NCI-H128 (cell line): ENCODE data around the gene BIRC7.

Experiments
- DNase-seq: peaks from one replicate; lab custom pipeline; 2025; ENCODE audit not compliant: unreplicated experiment; lab: John Stamatoyannopoulos, UW

BIRC7 gene

GRCh38 chr20:63262836-63263235 lies 27.1 kb downstream of the BIRC7 start:
- DNase-seq, result no peak

DNA sequence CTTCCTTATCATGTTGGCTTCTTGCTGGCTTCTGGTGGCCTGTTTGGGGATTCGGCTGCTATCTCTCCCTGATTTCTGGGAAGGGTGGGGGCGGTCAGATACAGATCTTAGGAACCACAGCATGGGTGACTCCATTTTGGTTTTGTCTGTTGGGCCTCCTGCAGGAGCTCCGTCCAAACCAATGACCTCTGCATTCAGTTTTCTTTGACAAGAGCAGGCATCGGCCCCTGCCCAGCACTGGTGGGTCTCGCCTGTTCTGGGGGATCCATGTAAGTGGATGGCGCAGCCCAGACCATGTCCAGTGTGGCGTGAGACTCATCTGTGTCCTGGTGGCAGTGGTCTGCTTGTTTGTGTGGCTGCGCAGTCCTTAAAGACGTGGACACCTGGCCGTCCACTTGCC lies 28.3 kb downstream of the BIRC7 start:
- DNase-seq, result no peak

GRCh38 chr20:63264519-63264918 lies 28.8 kb downstream of the BIRC7 start:
- DNase-seq, result no peak

- no peak for DNase-seq
Measured at GRCh38 chr20:63265891-63266515, 30.3 kb downstream of the BIRC7 start.

DNA sequence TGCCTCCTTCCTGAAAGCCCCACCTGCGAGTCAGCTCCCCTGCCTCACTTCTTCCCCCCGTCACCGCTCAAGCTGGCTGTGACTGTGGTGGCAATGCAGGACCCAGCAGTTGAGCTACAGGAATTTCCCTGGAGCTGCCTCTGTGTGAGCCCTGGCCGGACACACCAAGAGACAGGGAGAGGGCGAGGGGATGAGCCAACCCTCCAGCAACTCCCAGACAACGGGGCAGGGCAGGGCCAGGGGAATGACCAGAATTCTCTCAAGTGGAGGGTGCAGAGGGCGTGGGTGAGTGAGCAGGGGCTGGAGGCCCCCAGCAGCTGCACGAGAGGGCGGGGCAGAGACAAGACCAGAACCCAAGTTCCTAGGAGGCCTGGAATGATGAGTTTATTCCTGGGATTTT lies 32.0 kb downstream of the BIRC7 start:
- DNase-seq, result no peak

DNA sequence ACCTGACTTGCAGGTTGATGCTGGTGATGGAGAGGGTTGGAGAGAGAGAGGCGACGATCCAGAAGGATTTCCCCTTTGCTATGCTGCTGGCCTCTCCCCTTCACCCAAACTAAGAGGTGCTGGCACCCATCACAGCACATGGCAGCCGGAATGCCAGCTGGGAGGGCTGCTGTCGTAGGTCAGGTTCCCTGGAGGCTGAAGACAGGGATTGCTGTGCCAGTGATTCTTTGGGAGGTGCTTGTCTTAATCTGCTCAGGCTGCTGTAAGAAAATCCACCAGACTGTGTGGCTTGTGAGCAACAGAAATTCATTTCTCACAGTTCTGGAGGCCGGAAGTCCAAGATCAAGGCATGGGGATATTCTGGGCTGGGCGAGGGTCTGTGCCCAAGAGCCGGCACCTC lies 32.6 kb downstream of the BIRC7 start:
- no peak for DNase-seq

- no peak for DNase-seq
Measured at GRCh38 chr20:63268671-63269439, 33.1 kb downstream of the BIRC7 start.

GRCh38 chr20:63269724-63270123 lies 34.0 kb downstream of the BIRC7 start:
- DNase-seq, result no peak

DNA sequence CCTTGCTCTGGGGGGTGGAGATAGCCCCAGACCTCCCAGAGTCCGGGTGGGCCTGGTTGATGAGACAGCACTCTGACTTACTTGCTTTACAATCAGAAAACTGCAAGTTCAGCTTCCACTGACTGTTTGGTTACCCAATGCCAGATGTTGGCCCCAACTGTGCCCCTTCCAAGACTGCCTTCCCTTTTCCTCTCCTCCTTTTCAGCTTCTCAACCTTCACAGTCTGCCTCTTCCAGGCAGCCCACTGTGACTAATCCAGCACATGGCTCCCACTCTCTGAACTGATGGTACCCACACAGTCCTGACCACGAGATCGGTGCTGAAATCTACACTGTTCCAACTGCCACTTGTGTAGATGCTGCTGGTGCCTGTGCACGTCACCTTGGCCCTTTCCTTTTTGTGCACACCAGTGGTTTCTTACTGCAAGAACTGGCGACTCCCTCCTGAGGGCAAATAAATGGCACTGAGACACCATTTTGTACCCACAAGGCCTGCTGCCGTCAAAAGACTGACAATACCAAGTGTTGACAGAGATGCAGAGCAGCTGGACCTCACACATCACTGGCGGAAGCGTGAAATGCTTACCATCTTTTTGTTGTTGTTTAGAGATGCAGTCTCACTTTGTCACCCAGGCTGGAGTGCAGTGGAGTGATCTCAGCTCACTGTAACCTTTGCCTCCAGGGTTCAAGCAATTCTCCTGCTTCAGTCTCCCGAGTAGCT lies 35.1 kb downstream of the BIRC7 start:
- DNase-seq, result no peak

- DNase-seq, result peak; percentile 72
Measured at GRCh38 chr20:63272105-63273058, 36.7 kb downstream of the BIRC7 start, which contains the start of gene ARFGAP1. Gene ARFGAP1 (plus strand): TSS chr20:63272813. CDS start chr20:63275581, 2,768 bp downstream.

DNA sequence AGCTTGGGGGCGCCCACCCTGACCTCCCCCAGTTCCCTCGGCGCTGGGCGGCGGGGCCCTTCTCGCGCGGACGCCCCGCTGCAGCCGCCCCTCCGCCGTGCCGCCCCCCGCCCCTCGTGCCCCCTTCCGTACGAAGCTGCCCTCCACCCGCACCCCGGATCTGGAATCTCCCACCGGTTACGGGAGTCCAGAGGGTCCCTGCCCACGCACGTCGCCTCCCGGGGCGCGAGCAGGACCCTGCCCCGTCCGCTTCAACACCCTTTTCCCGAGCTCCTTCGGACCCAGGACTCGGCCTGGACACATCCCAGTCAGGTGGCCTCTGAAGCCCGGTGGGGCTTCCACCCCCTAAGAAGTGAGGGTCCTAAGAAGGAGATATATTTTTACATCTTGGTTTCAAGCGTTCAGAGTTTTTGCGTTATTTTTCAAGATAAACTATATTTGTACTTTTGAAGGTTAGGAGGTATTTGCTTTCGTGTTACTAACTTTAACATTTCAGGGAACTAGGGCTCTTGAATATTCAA lies 37.4 kb downstream of the BIRC7 start:
- DNase-seq, result no peak

DNA sequence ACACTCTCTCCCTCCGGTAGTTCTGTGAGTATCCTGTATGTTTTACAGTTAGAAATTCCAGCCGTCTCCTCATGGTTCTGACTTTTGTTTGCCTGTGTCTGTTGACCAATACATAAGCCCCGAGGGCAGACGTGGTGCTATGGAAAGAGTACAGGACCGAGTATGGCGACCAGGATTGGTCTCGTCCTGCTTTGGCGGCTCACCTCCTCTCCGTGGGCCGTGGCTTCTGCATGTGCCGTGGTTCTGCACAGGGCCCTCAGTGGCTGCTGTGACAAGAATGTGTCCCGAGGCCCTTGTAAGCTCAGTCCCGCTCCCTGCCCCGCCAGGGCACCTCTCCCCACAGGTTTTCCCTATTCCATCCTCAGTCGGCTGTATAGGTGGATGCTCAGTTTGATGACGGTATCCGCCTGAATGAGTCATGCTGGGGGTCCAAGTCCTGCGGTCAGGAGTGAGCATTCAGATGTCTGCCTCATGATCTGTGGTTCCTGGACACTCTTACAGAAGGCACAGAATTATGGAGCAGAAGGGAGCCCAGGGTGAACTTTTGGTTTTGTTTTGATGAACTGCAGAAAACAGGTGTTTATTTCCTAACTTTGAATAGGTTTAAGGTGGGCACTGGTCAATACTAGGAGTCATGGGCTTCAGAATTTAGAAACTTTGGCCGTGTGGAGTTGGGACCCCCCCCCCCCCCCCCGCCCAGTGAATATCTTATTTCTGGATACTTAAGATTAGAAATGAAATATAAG lies 38.1 kb downstream of the BIRC7 start:
- DNase-seq, result no peak

DNA sequence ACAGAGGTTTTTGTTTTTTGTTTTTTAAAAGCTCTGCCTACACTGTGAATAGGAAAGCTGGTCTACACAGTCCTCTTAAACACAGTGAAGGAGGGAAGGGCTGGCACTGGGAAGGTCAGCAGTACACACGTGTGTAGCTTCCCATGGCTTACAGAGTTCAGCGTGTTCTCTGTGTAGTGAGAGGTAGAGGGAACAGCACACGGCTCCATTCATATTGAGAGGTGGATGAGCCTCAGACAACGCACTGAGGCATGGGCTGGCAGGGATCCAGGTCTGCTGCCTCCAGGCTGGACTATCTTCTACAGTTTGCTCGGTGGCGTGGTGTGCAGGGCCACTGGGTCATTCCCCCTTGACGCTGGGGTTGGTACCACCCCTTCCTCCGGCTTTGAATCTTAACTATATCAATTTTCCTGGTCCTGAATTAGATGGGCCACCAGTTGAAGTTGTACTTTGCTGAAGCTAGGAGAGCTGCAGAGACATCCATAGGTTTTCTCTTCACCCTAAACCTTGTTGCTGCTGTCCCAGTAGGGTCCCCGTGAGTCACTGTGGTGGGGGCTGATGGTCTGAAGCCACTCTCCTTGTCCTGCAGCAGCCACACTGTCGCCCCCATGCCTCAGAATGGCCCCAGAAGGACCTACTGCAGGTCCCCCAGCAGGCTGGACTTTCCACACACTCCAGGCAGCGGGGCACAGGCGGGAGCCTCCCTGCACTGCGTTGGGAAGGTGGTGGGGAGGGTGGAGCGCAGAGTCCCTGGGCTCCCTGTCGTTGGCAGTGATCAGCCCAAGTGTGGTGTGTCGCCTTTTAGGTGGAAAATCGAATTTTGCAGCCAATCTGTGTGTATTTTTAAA lies 38.9 kb downstream of the BIRC7 start:
- DNase-seq, result no peak

GRCh38 chr20:63275825-63276224 lies 40.1 kb downstream of the BIRC7 start:
- no peak for DNase-seq

DNA sequence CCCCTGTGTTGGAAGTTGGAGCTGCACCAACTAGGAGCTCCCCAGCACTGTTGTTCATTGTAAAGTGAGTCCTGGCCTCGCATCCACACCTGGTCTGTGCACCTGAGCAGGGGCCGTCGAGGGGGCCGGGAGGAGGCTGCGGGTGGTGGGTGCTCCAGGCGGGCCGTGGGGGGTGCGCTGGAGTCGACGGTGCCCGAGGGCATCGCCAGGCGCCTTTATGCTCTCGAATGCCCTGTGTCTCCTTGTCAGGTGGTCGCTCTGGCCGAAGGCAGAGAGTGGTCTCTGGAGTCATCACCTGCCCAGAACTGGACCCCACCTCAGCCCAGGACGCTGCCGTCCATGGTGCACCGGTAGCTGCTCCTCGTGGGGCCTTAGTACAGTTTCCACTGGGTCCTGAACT lies 41.3 kb downstream of the BIRC7 start:
- no peak for DNase-seq

GRCh38 chr20:63277466-63278272 lies 42.0 kb downstream of the BIRC7 start:
- no peak for DNase-seq

GRCh38 chr20:63278661-63279060 lies 43.0 kb downstream of the BIRC7 start:
- no peak for DNase-seq

DNA sequence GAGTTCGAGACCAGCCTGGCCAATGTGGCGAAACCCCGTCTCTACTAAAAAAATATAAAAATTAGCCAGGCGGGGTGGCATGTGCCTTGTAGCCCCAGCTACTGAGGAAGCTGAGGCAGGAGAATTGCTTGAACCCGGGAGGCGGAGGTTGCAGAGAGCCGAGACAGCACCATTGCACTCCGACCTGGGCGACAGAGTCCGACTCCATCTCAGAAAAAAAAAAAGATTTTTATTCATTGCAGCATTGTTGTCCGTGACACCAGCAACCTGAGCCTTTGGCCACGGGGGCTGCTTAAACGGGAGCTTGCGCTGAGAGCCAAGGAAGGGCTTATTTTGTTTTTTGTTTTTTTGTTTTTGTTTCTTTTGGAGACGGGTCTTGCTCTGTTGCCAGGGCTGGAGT lies 44.2 kb downstream of the BIRC7 start:
- DNase-seq, result no peak
